Measurements from ENCODE around the gene ZNF627.
A peak's percentile ranks its signal among the peaks of the same experiment; 100 is the strongest.
"Not testable (repeated sequence)": the region's sequence is repeated elsewhere in the genome, so short reads cannot be mapped to it uniquely, and the experiment has no call there.

Gene ZNF627

DNA sequence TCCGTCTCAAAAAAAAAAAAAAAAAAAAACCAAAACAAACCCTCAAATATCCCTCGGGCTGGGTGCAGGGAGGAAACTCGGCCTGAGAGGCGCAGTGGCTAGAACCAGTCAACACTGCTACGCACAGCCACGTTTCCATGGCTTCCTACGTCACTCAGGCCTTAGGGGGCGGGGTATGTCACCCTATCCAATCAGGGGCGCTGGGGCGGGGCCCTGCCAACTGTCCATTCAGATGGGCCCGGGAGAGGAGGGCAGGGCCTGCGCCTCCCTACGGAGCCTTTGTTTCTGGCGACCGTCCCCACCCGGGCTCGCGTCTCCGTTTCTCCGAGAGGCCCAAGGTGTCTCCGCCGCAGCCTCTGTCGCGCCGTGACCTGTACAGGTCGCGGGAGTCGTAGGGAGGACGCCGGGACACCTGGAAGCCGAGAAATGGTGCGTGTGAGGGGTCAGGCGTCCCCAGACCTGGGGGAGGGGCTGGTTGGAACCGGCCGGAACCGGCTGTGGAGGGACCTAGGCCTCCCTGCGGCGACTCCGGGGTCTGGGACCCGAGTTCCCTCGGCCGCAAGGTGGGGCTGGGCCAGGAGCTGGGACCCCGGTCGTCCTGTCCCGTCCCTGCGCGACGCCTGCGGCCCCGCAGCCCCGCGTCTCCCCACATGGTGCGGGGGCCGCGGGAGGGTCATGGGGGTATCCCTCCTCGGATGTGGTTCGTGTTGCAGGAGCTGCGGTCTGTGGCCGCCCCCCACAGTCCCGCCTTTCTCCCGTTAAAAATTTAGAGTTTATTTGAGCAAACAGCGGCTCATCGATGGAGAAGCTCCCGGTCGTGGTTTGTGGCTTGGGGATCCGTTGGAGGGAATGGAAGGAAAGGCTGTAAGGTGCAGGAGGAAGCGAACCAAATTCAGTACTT lies at the start of gene ZNF627:
TSS of gene ZNF627 (plus strand) at position 282 of the 901 bp plus-strand sequence. CDS start at position 427, 145 bp downstream.
- peak; percentile 94 to 99 for DNase-seq (ENCODE audit: extremely low read depth in 1 of 2, low read depth in 1 of 2)

DNA sequence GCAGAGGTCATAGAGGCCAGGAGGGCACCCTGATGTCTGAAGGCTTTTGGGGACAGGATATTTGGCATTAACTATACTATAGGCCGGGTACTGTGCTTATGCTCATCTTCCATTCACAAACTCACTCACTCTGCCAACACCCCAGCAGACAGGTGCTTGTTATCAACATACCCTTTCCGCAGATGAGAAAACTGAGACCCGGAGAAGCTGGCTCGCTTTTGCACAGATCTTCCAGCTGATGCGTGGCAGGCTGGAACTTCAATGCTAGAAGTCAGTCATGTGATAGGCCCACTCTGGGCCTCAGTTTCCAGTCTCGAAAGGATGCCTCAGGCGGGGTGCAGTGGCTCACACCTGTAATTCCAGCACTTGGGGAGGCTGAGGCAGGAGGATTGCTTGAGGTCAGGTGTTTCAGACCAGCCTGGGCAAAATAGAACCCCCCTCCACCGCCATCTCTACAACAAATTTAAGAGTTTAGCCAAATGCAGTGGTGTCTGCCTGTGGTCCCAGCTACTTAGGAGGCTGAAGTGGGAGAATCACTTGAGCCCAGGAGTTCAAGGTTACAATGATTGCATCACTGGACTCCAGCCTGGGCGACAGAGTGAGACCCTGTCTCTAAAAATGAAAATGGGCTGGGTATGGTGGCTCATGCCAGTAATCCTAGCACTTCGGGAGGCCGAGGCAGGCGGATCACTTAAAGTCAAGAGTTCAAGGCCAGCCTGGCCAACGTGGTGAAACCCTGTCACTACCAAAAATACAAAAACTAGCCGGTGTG lies 49.2 kb upstream of the ZNF627 start:
- no peak for DNase-seq (ENCODE audit: extremely low read depth in 1 of 2, low read depth in 1 of 2)

DNA sequence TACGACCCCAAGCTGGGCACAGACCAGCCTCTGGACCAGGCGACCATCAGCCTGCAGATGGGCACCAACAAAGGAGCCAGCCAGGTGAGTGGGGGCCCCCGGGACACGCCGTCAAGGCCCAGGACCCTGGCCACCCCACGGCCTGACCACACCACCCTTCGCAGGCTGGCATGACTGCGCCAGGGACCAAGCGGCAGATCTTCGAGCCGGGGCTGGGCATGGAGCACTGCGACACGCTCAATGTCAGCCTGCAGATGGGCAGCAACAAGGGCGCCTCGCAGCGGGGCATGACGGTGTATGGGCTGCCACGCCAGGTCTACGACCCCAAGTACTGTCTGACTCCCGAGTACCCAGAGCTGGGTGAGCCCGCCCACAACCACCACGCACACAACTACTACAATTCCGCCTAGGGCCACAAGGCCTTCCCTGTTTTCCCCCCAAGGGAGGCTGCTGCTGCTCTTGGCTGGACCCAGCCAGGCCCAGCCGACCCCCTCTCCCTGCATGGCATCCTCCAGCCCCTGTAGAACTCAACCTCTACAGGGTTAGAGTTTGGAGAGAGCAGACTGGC lies 47.8 kb upstream of the ZNF627 start:
- DNase-seq (ENCODE audit: extremely low read depth in 1 of 2, low read depth in 1 of 2), result no peak

- no peak for DNase-seq (ENCODE audit: extremely low read depth in 1 of 2, low read depth in 1 of 2)
These were observed 47.0 kb upstream of the ZNF627 start for GRCh38 chr19:11550265-11550664.

- no peak for DNase-seq (ENCODE audit: extremely low read depth in 1 of 2, low read depth in 1 of 2)
These were observed 45.6 kb upstream of the ZNF627 start for GRCh38 chr19:11551603-11552235.

GRCh38 chr19:11552666-11553372 lies 44.5 kb upstream of the ZNF627 start:
- DNase-seq (ENCODE audit: extremely low read depth in 1 of 2, low read depth in 1 of 2), result no peak

GRCh38 chr19:11554160-11554559 lies 43.1 kb upstream of the ZNF627 start:
- DNase-seq (ENCODE audit: extremely low read depth in 1 of 2, low read depth in 1 of 2), result no peak

DNA sequence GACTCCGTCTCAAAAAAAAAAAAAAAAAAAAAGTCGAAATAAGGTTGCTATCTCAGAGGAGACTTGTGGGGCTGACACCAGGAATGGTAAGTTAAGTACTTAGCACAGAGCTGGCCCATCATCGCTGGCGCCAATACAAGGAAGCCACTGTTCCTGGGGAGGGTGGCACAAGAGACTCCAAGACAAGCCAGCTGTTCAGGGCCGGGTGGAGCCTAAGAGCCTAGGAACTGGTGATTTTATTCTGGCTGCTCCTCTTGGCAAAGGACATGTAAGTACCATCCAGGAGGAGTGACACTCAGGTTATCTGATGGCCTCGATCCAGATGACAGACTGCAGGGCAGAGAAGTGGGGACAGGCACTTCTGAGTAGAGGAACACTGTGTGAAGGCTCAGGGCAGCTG lies 42.0 kb upstream of the ZNF627 start:
- DNase-seq (ENCODE audit: extremely low read depth in 1 of 2, low read depth in 1 of 2), result no peak

DNA sequence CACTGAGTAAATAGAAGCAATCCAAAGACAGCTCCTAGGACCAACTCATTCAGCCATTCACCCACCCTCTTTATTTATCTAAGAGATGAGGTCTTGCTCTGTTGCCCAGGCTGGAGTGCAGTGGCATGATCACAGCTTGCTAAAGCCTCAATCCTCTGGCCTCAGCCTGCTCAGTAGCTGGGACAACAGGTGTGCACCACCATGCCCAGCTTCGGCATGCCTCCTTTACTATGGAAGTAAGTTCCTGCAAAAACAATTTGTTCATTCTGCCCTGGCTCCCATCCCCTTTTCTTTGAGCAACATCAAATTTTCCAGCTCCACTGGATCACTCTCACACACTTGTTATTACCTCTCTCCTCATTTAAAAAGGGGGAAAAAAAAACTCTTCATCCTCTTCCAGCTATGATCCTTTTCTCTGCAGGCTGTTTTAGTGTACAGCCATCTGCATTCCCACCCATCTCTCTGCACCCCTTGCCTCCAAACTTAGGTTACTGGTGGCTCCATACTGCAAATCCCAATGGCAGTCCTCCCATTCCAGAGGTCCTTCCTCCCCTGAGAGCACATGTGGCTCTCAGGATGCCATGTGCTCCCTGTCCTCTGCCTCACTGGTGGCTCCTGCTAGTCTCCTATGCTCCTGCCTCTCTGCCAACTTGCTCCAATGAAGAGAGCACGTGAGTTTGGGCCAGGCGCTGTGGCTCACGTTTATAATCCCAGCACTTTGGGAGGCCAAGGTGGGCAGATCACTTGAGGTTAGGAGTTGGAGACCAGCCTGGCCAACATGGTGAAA lies 40.5 kb upstream of the ZNF627 start:
- DNase-seq (ENCODE audit: extremely low read depth in 1 of 2, low read depth in 1 of 2), result no peak

DNA sequence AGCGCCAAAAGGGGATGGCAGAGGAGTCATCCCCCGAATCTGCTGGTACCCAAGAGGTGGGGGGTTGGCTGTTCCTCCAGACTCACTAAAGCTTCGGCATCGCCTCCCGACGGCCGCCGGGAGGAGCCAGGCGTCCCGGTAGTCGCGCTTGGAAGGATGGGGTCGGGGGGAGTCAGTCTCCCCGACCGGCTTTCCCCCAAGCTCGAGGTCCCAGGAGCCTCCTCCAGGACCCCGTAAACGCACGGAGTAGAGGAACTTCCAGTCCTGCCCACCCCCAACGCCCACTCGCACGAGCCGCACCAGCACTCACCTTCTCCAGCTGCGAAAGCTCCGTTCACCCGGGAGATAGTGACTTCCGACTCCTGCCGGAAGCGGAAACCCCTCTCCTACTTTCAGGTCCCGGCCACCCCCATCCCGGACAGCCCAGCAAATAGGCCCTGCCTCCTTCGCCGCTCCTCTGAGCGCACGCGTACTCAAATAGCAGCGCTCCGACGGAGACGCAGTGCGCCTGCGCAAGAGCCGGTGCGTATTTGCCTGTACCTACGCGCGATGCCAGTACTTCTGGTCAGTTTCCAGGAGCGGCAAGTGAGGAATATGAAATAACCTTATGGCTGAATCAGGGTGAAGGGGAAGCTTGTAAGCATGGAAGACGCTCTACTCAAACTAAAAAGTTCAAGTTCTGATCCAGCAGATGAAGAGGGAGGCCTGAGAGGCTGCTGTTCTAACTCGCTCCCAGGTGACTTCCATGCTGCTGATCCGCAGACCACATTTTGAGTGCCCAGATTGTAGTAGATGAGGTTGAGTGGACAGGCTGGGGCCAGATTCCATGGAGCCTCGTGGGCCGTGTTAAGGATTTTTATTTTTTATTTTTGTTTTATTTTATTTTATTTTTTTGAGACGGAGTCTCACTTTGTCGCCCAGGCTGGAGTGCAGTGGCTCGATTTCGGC lies 38.1 kb upstream of the ZNF627 start, which contains the start of gene ELOF1:
TSS of gene ELOF1 (minus strand) at position 350 of the 948 bp plus-strand sequence. CDS start 4,883 bp downstream, outside the sequence.
- DNase-seq (ENCODE audit: extremely low read depth in 1 of 2, low read depth in 1 of 2), result peak; percentile 91 to 98

DNA sequence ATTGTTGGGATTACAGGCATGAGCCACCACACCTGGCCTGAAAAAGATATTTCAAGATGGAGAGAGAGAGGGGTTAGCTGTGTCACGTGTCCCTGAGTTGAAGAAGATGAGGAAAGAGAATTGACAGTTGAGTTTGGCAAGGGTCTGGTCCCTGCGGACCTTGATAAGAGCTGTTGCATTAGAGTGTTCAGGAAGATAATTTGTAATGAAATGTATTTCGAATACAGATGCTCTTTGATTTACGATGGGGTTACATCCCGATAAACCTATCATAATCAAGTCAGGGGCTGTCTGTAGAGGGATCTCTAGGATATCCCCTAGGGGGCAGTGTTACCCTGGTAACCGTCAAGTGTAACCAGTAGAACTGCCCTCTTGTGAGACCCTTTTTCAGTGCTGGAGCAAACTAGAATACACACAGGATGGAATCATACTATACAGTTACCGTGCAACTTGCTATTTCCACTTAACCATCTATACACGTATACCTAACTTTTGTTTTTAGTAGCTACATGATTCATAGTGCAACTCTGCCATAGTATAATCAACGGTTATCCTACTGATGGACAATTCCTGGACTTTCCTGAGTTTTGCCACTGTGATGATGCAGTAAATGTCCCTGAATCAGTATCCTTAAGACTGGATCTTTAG lies 36.8 kb upstream of the ZNF627 start:
- peak; percentile 22 to 66 for DNase-seq (ENCODE audit: extremely low read depth in 1 of 2, low read depth in 1 of 2)

DNA sequence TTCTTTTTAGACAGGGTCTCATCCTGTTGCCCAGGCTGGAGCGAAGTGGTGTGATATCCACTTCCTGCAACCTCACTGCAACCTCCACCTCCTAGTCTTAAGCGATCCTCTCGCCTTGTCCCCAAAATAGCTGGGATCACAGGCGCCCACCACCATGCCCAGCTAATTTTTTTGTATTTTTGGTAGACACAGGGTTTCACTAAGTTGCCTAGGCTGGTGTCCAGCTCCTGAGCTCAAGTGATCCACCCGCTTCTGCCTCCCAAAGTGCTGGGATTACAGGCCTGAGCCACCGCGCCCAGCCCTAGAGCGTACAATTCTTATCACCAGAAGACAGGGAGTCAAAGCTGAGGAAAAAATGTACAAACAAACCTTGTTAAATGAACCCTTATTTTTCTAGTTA lies 33.8 kb upstream of the ZNF627 start:
- DNase-seq (ENCODE audit: extremely low read depth in 1 of 2, low read depth in 1 of 2), result no peak

DNA sequence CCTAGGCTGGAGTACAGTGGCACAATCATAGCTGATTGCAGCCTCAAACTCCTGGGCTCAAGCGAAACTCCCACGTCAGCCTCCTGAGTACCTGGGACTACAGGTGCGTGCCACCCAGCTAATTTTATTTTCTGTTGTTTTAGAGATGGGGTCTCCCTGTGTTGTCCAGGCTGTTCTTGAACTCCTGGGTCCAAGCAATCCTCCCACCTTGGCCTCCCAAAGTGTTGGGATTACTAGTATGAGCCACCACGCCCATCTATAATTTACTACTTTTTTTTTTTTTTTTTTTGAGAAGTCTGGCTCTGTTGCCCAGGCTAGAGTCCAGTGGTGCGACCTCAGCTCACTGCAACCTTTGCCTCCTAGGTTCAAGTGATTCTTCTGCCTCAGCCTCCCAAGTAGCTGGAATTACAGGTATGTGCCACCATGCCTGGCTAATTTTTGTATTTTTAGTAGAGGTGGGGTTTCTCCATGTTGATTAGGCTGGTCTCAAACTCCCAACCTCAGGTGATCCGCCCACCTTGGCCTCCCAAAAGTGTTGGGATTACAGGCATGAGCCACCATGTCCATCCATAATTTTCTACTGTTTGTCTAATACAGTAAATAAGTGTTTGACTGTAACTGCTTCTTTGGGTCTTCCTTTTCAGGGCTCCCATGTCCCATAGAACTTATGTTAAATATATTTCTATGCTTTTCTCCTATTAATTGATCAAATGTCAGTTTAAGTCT lies 33.0 kb upstream of the ZNF627 start:
- DNase-seq (ENCODE audit: extremely low read depth in 1 of 2, low read depth in 1 of 2), result not testable (repeated sequence)

DNA sequence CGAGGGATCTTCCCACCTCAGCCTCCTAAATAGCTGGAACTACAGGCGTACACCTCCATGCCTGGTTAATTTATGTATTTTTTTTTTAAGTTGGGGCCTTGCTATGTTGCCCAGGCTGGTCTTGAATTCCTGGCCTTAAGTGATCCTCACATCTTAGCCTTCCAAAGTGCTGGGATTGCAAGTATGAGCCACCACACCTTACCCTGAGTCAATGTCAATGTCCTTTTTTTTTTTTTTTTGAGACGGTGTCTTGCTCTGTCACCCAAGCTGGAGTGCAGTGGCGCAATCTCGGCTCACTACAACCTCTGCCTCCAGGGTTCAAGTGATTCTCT lies 31.7 kb upstream of the ZNF627 start:
- not testable (repeated sequence) for DNase-seq (ENCODE audit: extremely low read depth in 1 of 2, low read depth in 1 of 2)

DNA sequence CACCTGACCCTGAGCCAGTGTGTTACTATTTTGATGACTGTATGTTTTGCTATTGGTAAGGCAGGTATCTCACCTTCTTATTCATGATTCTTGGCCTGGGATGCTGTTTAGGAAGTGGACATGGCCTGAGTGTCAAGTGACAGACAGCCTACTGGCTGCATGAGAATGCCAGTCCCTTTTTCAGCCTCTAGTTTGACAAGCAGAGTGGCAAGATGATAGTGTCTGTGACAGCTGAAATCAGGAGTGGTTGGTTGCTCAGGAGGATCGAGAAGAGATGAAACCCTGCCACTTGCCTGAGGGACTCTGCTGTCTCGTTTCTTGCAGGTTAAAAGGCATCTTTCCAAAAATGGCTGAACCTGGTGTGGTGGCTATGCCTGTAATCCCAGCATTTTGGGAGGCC lies 31.1 kb upstream of the ZNF627 start:
- DNase-seq (ENCODE audit: extremely low read depth in 1 of 2, low read depth in 1 of 2), result no peak

DNA sequence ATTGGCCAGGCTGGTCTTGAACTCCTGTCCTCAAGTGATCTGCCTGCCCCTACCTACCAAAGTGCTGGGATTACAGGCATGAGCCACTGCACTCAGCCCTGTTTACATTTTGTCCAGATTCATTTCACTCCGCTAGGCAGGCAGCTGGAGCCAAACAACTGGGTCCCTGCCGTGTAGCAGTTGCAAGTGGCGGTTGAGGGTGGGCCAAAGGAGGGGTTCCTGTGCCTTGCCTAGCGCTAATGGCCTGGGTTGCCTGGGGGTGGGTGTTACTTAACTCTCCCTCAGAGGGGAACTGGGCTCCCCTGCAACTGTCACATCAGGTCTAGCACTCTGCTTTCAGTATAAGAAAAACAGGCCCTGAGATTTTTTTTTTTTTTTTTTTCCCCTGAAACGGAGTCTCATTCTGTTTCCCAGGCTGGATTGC lies 27.2 kb upstream of the ZNF627 start:
- no peak for DNase-seq (ENCODE audit: extremely low read depth in 1 of 2, low read depth in 1 of 2)

DNA sequence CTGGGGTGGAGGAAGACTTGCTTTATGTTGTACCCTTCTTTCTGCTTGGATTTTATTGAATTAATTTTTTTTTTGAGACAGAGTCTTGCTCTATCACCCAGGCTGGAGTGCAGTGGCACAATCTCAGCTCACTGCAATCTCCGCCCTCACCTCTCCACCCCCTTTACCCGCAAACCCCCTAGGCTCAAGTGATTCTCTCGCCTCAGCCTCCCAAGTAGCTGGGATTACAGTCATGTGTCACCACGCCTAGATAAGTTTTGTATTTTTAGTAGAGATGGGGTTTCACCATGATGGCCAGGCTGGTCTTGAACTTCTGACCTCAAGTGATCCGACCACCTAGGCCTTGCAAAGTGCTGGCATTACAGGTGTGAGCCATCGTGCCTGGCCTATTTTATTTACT lies 23.9 kb upstream of the ZNF627 start:
- DNase-seq (ENCODE audit: extremely low read depth in 1 of 2, low read depth in 1 of 2), result not testable (repeated sequence)
